ENCODE data around the gene ALPG.
"Not testable (repeated sequence)": the region's sequence is repeated elsewhere in the genome, so short reads cannot be mapped to it uniquely, and the experiment has no call there.

DNA sequence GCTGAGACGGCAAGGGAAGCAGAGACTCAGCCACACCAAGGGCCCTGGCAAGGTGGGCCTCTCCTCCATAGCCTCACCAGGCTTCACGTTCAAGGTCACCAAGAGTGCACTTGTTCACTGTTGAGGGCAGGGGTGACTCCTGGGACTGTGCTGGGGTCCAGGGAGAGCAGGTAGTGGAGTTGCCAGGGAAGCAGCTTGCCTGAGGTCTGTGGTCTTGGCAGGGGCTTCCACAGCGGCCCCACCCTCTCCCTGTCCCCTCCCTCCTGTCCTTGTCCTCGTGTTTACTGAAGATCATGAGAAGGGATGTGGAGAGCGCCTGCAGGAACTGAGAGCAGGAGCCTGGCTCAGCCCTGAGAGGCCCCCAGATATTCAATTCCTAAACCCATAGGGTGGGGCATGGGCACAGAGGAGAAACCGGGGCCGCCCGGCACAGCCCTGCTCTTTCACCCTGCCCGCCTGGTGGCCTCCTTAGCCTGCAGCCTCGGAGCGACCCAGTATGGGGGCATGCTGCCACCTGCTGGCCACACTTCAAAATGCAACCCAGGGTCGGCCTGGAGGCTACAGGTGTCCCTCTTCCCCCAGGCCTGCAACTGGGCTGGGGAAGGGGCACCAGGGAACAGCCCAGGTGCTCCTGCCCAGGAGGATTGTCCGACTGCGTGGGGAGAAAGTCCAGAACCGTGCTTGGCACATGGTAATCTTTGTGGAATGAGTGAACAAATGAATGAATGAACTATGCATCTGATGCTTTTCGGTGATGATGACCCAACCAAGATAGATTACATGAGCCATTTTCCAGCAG is 33.8 kb downstream of the ALPG start:
- TF ChIP-seq CTCF (optimal IDR thresholded peaks at IDR 0.05 in 1 of 3, IDR thresholded peaks at IDR 0.05 in 1 of 3, conservative IDR thresholded peaks at IDR 0.05 in 1 of 3; ENCODE audit: extremely low read depth in 1 of 3, insufficient read depth in 2 of 3, low read length in 3 of 3), result peak; percentile 74 to 95 (median 93)
- not testable (repeated sequence) for TF ChIP-seq EZH2 (IDR thresholded peaks at IDR 0.05; ENCODE audit: low read length)
